ENCODE results near the gene SBF1. TPM values are rescaled to one million over a fixed set of nuclear protein-coding genes. Genes with fewer than 3 reads are reported as not detected.
A peak's percentile ranks its signal among the peaks of the same experiment; 100 is the strongest.
"Not testable (repeated sequence)": the region's sequence is repeated elsewhere in the genome, so short reads cannot be mapped to it uniquely, and the experiment has no call there.

Gene SBF1
- total RNA-seq, 1 donor from 2014 or later: 123 TPM

DNA sequence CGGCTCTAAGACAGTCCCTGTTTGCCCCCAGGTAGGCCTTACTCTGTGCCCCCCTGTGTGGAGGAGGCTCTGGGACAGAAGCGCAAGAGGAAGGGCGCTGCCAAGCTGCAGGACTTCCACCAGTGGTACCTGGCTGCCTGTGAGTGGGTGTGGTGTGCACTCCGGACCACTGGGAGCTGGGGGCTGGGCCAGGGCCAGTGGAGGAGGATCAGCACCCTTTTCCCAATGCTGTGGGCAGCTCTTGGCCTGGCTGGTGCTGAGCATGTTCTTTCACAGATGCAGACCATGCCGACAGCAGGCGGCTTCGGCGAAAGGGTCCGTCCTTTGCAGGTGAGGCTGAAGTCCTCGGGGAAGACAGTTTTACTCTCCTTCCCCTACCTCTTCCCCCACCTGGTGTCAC is 46.9 kb upstream of the SBF1 start:
- TF ChIP-seq CTCF (IDR thresholded peaks at IDR 0.05; ENCODE audit: insufficient read depth, low read length, severe bottlenecking): no peak
- DNase-seq (ENCODE audit: low read depth): no peak
- FAIRE-seq: no peak
- no peak overlapping the region for H3K4me3 ChIP-seq (ENCODE audit: low read depth, low read length)
- no peaks in the 10 kb centered on the region for H3K27me3 ChIP-seq (ENCODE audit: control insufficient read depth, insufficient read depth, low read length)
- peaks cover 19% of the 10 kb centered on the region for H3K36me3 ChIP-seq (ENCODE audit: control insufficient read depth, insufficient read depth, low read length)

DNA sequence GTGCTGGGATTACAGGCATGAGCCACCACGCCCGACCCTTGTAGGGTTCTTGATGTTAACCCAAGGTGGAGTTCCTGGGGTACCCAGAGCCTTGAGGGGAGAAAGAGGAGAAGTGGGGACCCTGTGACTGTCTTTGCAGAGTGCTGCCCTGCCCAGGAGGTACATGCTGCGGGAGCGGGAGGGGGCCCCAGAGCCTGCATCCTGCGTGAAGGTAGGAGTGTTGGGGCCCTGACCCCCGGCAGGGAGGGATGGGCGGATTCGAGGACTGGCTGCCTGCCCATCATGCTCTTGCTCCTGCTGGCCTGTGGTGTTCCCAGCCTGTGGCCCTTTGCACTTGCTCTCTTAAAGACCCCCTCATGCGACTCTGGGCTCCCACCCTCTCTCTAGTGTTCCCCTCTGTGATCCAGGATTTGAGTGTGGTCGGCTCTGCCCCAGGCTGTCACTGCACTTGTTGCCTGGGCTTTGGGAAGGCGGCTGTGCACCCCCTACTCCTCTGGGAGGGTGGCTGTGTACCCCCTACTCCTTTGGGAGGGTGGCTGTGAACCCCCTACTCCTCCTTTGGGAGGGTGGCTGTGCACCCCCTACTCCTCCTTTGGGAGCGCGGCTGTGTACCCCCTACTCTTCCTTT is 46.1 kb upstream of the SBF1 start:
- Histone ChIP-seq H3K27me3 (ENCODE audit: control insufficient read depth, insufficient read depth, low read length) (no peaks in the 10 kb centered on the region), H3K4me3 (ENCODE audit: low read depth, low read length) (no peak overlapping the region), H3K36me3 (ENCODE audit: control insufficient read depth, insufficient read depth, low read length) (peaks cover 23% of the 10 kb centered on the region)
- no peak for TF ChIP-seq CTCF (IDR thresholded peaks at IDR 0.05; ENCODE audit: insufficient read depth, low read length, severe bottlenecking)
- peak; percentile 18 for FAIRE-seq
- no peak for DNase-seq (ENCODE audit: low read depth)

DNA sequence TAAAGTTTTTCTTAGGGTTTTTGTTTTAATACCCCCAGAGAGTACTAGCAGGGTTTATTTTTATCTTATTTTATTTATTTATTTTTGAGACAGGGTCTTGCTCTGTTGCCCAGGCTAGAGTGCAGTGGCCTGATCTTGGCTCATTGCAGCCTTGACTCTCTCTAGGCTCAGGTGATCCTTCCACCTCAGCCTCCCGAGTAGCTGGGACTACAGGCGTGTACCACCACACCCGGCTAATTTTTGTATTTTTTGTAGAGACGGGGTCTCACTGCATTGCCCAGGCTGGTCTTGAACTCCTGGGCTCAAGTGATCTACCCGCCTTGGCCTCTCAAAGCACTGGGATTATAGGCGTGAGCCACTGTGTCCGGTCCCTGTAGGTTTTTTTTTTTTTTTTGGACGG is 45.3 kb upstream of the SBF1 start:
- not testable (repeated sequence) for DNase-seq (ENCODE audit: low read depth); H3K4me3 ChIP-seq (ENCODE audit: low read depth, low read length); FAIRE-seq; H3K27me3 ChIP-seq (ENCODE audit: control insufficient read depth, insufficient read depth, low read length)
- peaks cover 23% of the 10 kb centered on the region for H3K36me3 ChIP-seq (ENCODE audit: control insufficient read depth, insufficient read depth, low read length)

GRCh38 chr22:50519151-50519550 is 44.3 kb upstream of the SBF1 start:
- H3K36me3 ChIP-seq (ENCODE audit: control insufficient read depth, insufficient read depth, low read length): peaks cover 22% of the 10 kb centered on the region
- FAIRE-seq (no peak), DNase-seq (ENCODE audit: low read depth) (no peak)
- no peak overlapping the region for H3K4me3 ChIP-seq (ENCODE audit: low read depth, low read length)
- TF ChIP-seq CTCF (IDR thresholded peaks at IDR 0.05; ENCODE audit: insufficient read depth, low read length, severe bottlenecking): no peak
- no peaks in the 10 kb centered on the region for H3K27me3 ChIP-seq (ENCODE audit: control insufficient read depth, insufficient read depth, low read length)

GRCh38 chr22:50518606-50519005 is 43.8 kb upstream of the SBF1 start:
- no peak for FAIRE-seq
- peaks cover 17% of the 10 kb centered on the region for H3K36me3 ChIP-seq (ENCODE audit: control insufficient read depth, insufficient read depth, low read length)

More at GRCh38 chr22:50518606-50519005, 43.8 kb upstream of the SBF1 start:
- no peak for TF ChIP-seq CTCF (IDR thresholded peaks at IDR 0.05; ENCODE audit: insufficient read depth, low read length, severe bottlenecking)
- DNase-seq (ENCODE audit: low read depth): no peak
- H3K4me3 ChIP-seq (ENCODE audit: low read depth, low read length): no peak overlapping the region
- H3K27me3 ChIP-seq (ENCODE audit: control insufficient read depth, insufficient read depth, low read length): no peaks in the 10 kb centered on the region
